GM19397 (cell line): ENCODE data around the gene FASLG.
"Not testable (repeated sequence)": the region's sequence is repeated elsewhere in the genome, so short reads cannot be mapped to it uniquely, and the experiment has no call there.

ENCODE experiments used
- ATAC-seq: cut with Tn5 transposase; IDR thresholded peaks from one replicate; pipeline ENCODE4 v1.9.1; 2021; ENCODE audit warnings: mild to moderate bottlenecking, moderate library complexity; ENCODE audit not compliant: unreplicated experiment

FASLG gene

GRCh38 chr1:172679000-172679772 is 20.3 kb downstream of the FASLG start:
- no peak for ATAC-seq

- no peak for ATAC-seq
These were observed 21.3 kb downstream of the FASLG start for GRCh38 chr1:172680244-172680643.

- ATAC-seq: no peak
These were observed 21.9 kb downstream of the FASLG start for GRCh38 chr1:172680733-172681275.

GRCh38 chr1:172682812-172683211 is 23.9 kb downstream of the FASLG start:
- ATAC-seq: no peak

- ATAC-seq: no peak
These were observed 27.2 kb downstream of the FASLG start for GRCh38 chr1:172686143-172686542.

- not testable (repeated sequence) for ATAC-seq
These were observed 29.7 kb downstream of the FASLG start for GRCh38 chr1:172688428-172689085.

- ATAC-seq: not testable (repeated sequence)
These were observed 32.0 kb downstream of the FASLG start for GRCh38 chr1:172690925-172691324.

GRCh38 chr1:172697534-172698002 is 38.7 kb downstream of the FASLG start:
- ATAC-seq: no peak

GRCh38 chr1:172698224-172698623 is 39.3 kb downstream of the FASLG start:
- ATAC-seq: no peak

- peak; percentile 63 for ATAC-seq
These were observed 40.2 kb downstream of the FASLG start for GRCh38 chr1:172699111-172699510.

- ATAC-seq: no peak
These were observed 40.9 kb downstream of the FASLG start for GRCh38 chr1:172699695-172700227.

GRCh38 chr1:172700556-172700955 is 41.7 kb downstream of the FASLG start:
- ATAC-seq: no peak

- no peak for ATAC-seq
These were observed 45.1 kb downstream of the FASLG start for GRCh38 chr1:172704001-172704400.

- ATAC-seq: no peak
These were observed 45.7 kb downstream of the FASLG start for GRCh38 chr1:172704420-172705210.

- ATAC-seq: no peak
These were observed 49.5 kb downstream of the FASLG start for GRCh38 chr1:172708452-172708851.

- ATAC-seq: no peak
These were observed 52.7 kb downstream of the FASLG start for GRCh38 chr1:172711558-172711957.

GRCh38 chr1:172713466-172713865 is 54.6 kb downstream of the FASLG start:
- ATAC-seq: no peak
